HCT116 (cell line): ENCODE measurements around the gene CSNK2A2. TPM values are rescaled to one million over a fixed set of nuclear protein-coding genes. Genes with fewer than 3 reads are reported as not detected.

Experiments used
- ATAC-seq: fragments of 200-7000 bp; cut with Tn5 transposase; 2 replicates; pipeline ENCODE4 v1.9.1; 2020; ENCODE audit warnings: mild to moderate bottlenecking, moderate library complexity
- BruUV-seq: library from RNA; stranded (reverse); fragments of 400-500 nt; replicated peaks from 2 replicates; lab custom pipeline; 2021; lab: Mats Ljungman, UMichigan
- CTCF ChIA-PET: fragments of 300-600 bp; sonication (Branson Sonifier 250); formaldehyde crosslinking; loops from one replicate; lab custom pipeline; 2021; ENCODE audit warnings: antibody characterized with exemption; lab: Charles Lee
- POLR2A ChIA-PET: fragments of 300-600, 350-600 bp; sonication (Branson Sonifier 250); formaldehyde crosslinking; loops from one replicate; lab custom pipeline; 2021; ENCODE audit warnings: antibody characterized with exemption; lab: Charles Lee
- RAD21 ChIA-PET, 2 experiments: fragments of 300-600 bp; sonication (Branson Sonifier 250); formaldehyde crosslinking; loops; one replicate each; lab custom pipeline; 2023; ENCODE audit warnings: low total read pairs in 2 of 2; ENCODE audit not compliant: uncharacterized antibody in 2 of 2, unreplicated experiment in 2 of 2, low non-redundant PET in 1 of 2; lab: Charles Lee
- DNase-seq: peaks from one replicate; pipeline ENCODE4 v3.0.0-alpha.2; 2010; ENCODE audit warnings: low read depth, low spot score
- H2AFZ ChIP-seq: fragments of 200-600 bp; shearing (Covaris generic), sonication (generic); 2 replicates; pipeline ENCODE4 v1.6.1; 2017; ENCODE audit warnings: low read depth, mixed run types, mixed read lengths, antibody characterized with exemption, low read length; ENCODE audit not compliant: poor library complexity, severe bottlenecking
- H3K27ac ChIP-seq: 2 replicates; pipeline ENCODE4 v1.5.1; 2012; ENCODE audit warnings: low read depth, low read length
- H3K27me3 ChIP-seq: fragments of 200-600 bp; sonication (generic); 2 replicates; pipeline ENCODE4 v1.6.1; 2016; ENCODE audit warnings: mixed run types, low read length, mixed read lengths; ENCODE audit not compliant: insufficient read depth
- H3K36me3 ChIP-seq, 2 experiments: fragments of 200-500 bp in 1 of 2; fragments of 200-600 bp in 1 of 2; sonication (Bioruptor generic) in 1 of 2; sonication (generic) in 1 of 2; 2 replicates each; pipeline versions ENCODE4 v1.5.1 to v1.6.1; 2014 to 2016; ENCODE audit warnings: low read length in 2 of 2, inconsistent platforms in 1 of 2, mixed read lengths in 1 of 2, mixed run types in 1 of 2; ENCODE audit not compliant: insufficient read depth in 2 of 2, control insufficient read depth in 1 of 2
- H3K4me1 ChIP-seq, 2 experiments: fragments of 200-600 bp in 1 of 2; sonication (generic) in 1 of 2; 2 replicates each; pipeline versions ENCODE4 v1.5.1 to v1.6.1; 2012 to 2017; ENCODE audit warnings: low read length in 2 of 2, inconsistent platforms in 1 of 2, mild to moderate bottlenecking in 1 of 2, mixed read lengths in 1 of 2, mixed run types in 1 of 2, moderate library complexity in 1 of 2; ENCODE audit not compliant: insufficient read depth in 2 of 2, control insufficient read depth in 1 of 2
- H3K4me2 ChIP-seq: fragments of 200-600 bp; sonication (generic); 2 replicates; pipeline ENCODE4 v1.6.1; 2017; ENCODE audit warnings: mixed run types, low read length, mixed read lengths
- H3K4me3 ChIP-seq, 2 experiments: fragments of 200-600 bp in 1 of 2; sonication (generic) in 1 of 2; replicated peaks in 1 of 2; 2 replicates each; pipeline ENCODE4 v1.5.1; 2011 to 2016; ENCODE audit warnings: low read length in 2 of 2, control low read depth in 1 of 2, low read depth in 1 of 2, mild to moderate bottlenecking in 1 of 2, mixed read lengths in 1 of 2, mixed run types in 1 of 2
- H3K79me2 ChIP-seq: fragments of 200-600 bp; sonication (generic); 2 replicates; pipeline ENCODE4 v1.6.1; 2017; ENCODE audit warnings: mild to moderate bottlenecking, mixed run types, low read length, moderate library complexity, mixed read lengths; ENCODE audit not compliant: insufficient read depth
- H3K9ac ChIP-seq: fragments of 200-600 bp; sonication (generic); 2 replicates; pipeline ENCODE4 v1.6.1; 2016; ENCODE audit warnings: low read length, mixed read lengths
- H3K9me2 ChIP-seq: fragments of 200-600 bp; sonication (generic), shearing (Covaris generic); 2 replicates; pipeline ENCODE4 v1.6.1; 2017; ENCODE audit warnings: mixed run types, mild to moderate bottlenecking, moderate library complexity; ENCODE audit not compliant: insufficient read depth
- H3K9me3 ChIP-seq, 2 experiments: fragments of 200-500 bp in 1 of 2; fragments of 200-600 bp in 1 of 2; sonication (Bioruptor generic) in 1 of 2; sonication (generic) in 1 of 2; 2 replicates each; pipeline ENCODE4 v1.6.1; 2014 to 2017; ENCODE audit warnings: low read length in 2 of 2, mixed read lengths in 2 of 2, inconsistent platforms in 1 of 2, low read depth in 1 of 2, mild to moderate bottlenecking in 1 of 2, mixed run types in 1 of 2, moderate library complexity in 1 of 2; ENCODE audit not compliant: control insufficient read depth in 1 of 2, insufficient read depth in 1 of 2
- H4K20me1 ChIP-seq: fragments of 200-600 bp; sonication (generic), shearing (Covaris generic); 2 replicates; pipeline ENCODE4 v1.6.1; 2017; ENCODE audit warnings: mixed run types, mild to moderate bottlenecking, moderate library complexity; ENCODE audit not compliant: insufficient read depth
- CEBPB ChIP-seq: IDR thresholded peaks from 2 replicates; pipeline ENCODE4 v1.6.1; 2012; ENCODE audit warnings: low read depth
- JUND ChIP-seq: IDR thresholded peaks from 2 replicates; pipeline ENCODE4 v1.6.1; 2012
- YY1 ChIP-seq: IDR thresholded peaks from 2 replicates; pipeline ENCODE4 v1.6.1; 2011; ENCODE audit warnings: low read length, low read depth, moderate library complexity, mild to moderate bottlenecking; ENCODE audit not compliant: insufficient replicate concordance; ENCODE audit errors: extremely low read depth
- ZFX ChIP-seq: fragments of 450-650 bp; IDR thresholded peaks from 2 replicates; pipeline ENCODE4 v1.6.1; 2017
- ZNF274 ChIP-seq: fragments of 200-500 bp; sonication (Bioruptor generic); IDR thresholded peaks from 2 replicates; pipeline ENCODE4 v1.6.1; 2014; ENCODE audit warnings: mild to moderate bottlenecking, low read depth, low read length, inconsistent platforms
- intact Hi-C: fragments of 100-400 bp; cut with micrococcal nuclease; formaldehyde crosslinking; loops from 2 replicates; pipeline ENCODE4 v1.10.0; 2022
- total RNA-seq: library from RNA; stranded (reverse); gene quantifications from one replicate; pipeline ENCODE4 v1.2.1, GENCODE V29; 2021; ENCODE audit not compliant: unreplicated experiment
- TF ChIP-seq, protein P1 (sequence below): IDR thresholded peaks from 2 replicates; pipeline ENCODE4 v1.6.1; 2011; ENCODE audit warnings: mild to moderate bottlenecking, low read length, moderate library complexity; ENCODE audit not compliant: insufficient replicate concordance; ENCODE audit errors: extremely low read depth
- TF ChIP-seq, protein P2 (sequence below), 3 experiments: fragments of 200-600 bp in 1 of 3; sonication (generic) in 1 of 3; IDR thresholded peaks in 2 of 3; conservative IDR thresholded peaks in 1 of 3; 2 replicates each; pipeline ENCODE4 v1.5.1; 2012 to 2017; ENCODE audit warnings: low read depth in 2 of 3, low read length in 2 of 3, antibody characterized with exemption in 1 of 3, borderline replicate concordance in 1 of 3, control low read depth in 1 of 3, mild to moderate bottlenecking in 1 of 3, mixed read lengths in 1 of 3, mixed run types in 1 of 3, moderate library complexity in 1 of 3; ENCODE audit not compliant: insufficient read depth in 1 of 3

The CSNK2A2 gene
- total RNA-seq, 1 experiment from 2014 or later: 97.7 TPM

DNA sequence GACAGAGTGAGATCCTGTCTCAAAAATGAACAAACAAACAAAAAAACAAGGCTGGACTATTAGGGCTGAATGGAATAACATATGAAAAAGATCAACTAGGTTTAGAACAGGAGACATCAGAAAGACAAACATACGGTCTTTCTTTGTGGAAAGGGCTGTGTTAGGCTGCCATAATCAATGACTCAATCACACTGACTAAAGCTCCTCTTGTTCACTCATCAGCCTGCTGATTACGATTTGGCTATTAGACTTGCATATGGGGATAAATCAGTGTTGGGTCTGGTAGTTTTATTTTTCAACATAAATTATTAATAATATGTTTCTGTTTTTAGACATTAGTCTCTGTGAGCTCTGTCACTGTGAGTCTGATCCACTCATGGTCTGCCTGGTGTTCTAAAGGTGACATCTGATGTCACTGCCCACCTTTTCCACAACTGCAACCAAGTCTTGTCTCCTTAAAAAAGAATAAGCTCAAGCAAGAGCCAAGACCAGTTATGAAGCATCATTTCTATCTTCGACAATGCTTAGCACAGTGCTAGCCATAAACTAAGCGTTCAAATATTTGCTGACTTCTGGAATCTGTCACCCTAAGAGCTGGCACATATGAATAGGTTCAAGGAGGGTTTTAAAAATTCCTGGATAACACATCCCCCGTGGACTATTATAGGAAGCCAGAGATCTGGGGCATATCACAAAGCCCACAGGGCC is 79.0 kb downstream of the CSNK2A2 start:
- no peak overlapping the region for H3K4me2 ChIP-seq
- ChIA-PET RAD21 (no interaction called here), CTCF (interaction anchor here (1.9 kb wide), 1 partner anchor 12 kb away, joined by 4 read pairs; no protein-coding TSS in a partner anchor), POLR2A (no interaction called here)
- TF ChIP-seq ZFX: no peak
- TF ChIP-seq, protein P1, sequence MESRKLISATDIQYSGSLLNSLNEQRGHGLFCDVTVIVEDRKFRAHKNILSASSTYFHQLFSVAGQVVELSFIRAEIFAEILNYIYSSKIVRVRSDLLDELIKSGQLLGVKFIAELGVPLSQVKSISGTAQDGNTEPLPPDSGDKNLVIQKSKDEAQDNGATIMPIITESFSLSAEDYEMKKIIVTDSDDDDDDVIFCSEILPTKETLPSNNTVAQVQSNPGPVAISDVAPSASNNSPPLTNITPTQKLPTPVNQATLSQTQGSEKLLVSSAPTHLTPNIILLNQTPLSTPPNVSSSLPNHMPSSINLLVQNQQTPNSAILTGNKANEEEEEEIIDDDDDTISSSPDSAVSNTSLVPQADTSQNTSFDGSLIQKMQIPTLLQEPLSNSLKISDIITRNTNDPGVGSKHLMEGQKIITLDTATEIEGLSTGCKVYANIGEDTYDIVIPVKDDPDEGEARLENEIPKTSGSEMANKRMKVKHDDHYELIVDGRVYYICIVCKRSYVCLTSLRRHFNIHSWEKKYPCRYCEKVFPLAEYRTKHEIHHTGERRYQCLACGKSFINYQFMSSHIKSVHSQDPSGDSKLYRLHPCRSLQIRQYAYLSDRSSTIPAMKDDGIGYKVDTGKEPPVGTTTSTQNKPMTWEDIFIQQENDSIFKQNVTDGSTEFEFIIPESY: no peak
- TF ChIP-seq YY1: no peak
- TF ChIP-seq CEBPB: no peak
- no peak for TF ChIP-seq JUND
- intact Hi-C loops: no loop called here
- DNase-seq: no peak
- BruUV-seq: no TSS peak
- no peaks in the 10 kb centered on the region for H3K9me3 ChIP-seq
- H3K27ac ChIP-seq: no peak overlapping the region
- H2AFZ ChIP-seq: no peak overlapping the region
- H3K4me1 ChIP-seq: peaks cover 3 to 8% of the 10 kb centered on the region in 2 experiments; a peak in 2 of 4 replicates
- peaks cover 76% of the 10 kb centered on the region for H3K79me2 ChIP-seq
- peaks cover 25 to 26% of the 10 kb centered on the region in 2 experiments; a peak in 3 of 4 replicates for H3K36me3 ChIP-seq
- H3K27me3 ChIP-seq: no peaks in the 10 kb centered on the region
- no peaks in the 10 kb centered on the region for H3K9me2 ChIP-seq
- no peak overlapping the region for H3K9ac ChIP-seq
- H3K4me3 ChIP-seq: no peak overlapping the region
- H4K20me1 ChIP-seq: peaks cover 12% of the 10 kb centered on the region; the same call in 1 of the 2 replicates
- ATAC-seq: no peak

- Histone ChIP-seq H3K79me2 (peaks cover 56% of the 10 kb centered on the region), H4K20me1 (peaks cover 7% of the 10 kb centered on the region), H3K9me3 (no peaks in the 10 kb centered on the region), H3K27ac (no peak overlapping the region), H3K4me2 (no peak overlapping the region), H3K9ac (no peak overlapping the region), H3K9me2 (no peaks in the 10 kb centered on the region), H3K4me1 (peaks cover 1 to 2% of the 10 kb centered on the region in 2 experiments; a peak in 2 of 4 replicates), H2AFZ (no peak overlapping the region), H3K36me3 (peaks cover 29 to 36% of the 10 kb centered on the region in 2 experiments; a peak in 3 of 4 replicates), H3K27me3 (no peaks in the 10 kb centered on the region), H3K4me3 (no peak overlapping the region)
- POLR2A ChIA-PET: interaction anchor here (1.0 kb wide), 2 partner anchors 11 to 13 kb away, joined by 3 to 4 read pairs; partner anchors contain the start of gene CFAP20
- intact Hi-C loops: no loop called here
- RAD21 ChIA-PET: no interaction called here
- no TSS peak for BruUV-seq
- no peak for DNase-seq
- no peak for ATAC-seq
- CTCF ChIA-PET: no interaction called here
- TF ChIP-seq, protein P2, sequence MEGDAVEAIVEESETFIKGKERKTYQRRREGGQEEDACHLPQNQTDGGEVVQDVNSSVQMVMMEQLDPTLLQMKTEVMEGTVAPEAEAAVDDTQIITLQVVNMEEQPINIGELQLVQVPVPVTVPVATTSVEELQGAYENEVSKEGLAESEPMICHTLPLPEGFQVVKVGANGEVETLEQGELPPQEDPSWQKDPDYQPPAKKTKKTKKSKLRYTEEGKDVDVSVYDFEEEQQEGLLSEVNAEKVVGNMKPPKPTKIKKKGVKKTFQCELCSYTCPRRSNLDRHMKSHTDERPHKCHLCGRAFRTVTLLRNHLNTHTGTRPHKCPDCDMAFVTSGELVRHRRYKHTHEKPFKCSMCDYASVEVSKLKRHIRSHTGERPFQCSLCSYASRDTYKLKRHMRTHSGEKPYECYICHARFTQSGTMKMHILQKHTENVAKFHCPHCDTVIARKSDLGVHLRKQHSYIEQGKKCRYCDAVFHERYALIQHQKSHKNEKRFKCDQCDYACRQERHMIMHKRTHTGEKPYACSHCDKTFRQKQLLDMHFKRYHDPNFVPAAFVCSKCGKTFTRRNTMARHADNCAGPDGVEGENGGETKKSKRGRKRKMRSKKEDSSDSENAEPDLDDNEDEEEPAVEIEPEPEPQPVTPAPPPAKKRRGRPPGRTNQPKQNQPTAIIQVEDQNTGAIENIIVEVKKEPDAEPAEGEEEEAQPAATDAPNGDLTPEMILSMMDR (IDR thresholded peaks at IDR 0.05 in 2 of 3, conservative IDR thresholded peaks at IDR 0.05 in 1 of 3; ENCODE audit: borderline replicate concordance in 1 of 3, insufficient read depth in 1 of 3, low read depth in 2 of 3, low read length in 2 of 3): no peak
- TF ChIP-seq ZNF274 (no peak), ZFX (no peak)
These were observed 81.4 kb downstream of the CSNK2A2 start for GRCh38 chr16:58116529-58116928.
